ENCODE results near the gene DCTD. TPM values are rescaled to one million over a fixed set of nuclear protein-coding genes. Genes with fewer than 3 reads are reported as not detected.

DCTD gene
- total RNA-seq, 2 experiments from 2014 or later = 65.1 to 69.9 TPM

DNA sequence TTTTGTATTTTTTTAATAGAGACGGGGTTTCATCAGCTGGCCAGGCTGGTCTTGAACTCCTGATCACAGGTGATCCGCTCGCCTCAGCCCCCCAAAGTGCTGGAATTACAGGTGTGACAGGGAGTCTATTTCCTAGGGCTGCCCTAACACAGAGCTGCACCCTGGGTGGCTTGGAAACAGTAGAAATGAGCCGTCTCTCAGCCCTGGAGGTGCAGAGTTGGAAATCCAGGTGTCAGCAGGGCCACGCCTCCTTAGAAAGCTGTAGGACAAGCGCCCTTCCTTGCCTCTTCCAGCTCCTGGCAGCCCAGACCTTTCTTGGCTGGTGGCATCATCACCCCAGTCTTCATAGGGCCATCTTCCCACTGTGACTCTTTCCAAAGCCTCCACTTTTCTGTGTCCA is 71.6 kb downstream of the DCTD start:
- POLR2A ChIA-PET = no interaction called here
- no peak overlapping the region for H3K27ac Mint-ChIP-seq
- H3K9me3 Mint-ChIP-seq = no peaks in the 10 kb centered on the region
- ATAC-seq (ENCODE audit: low read depth) (no peak), DNase-seq (no peak)
- peaks cover 3% of the 10 kb centered on the region for H3K27me3 Mint-ChIP-seq
- H3K4me1 Mint-ChIP-seq = no peaks in the 10 kb centered on the region
- no peaks in the 10 kb centered on the region for H3K36me3 Mint-ChIP-seq
- H3K4me3 Mint-ChIP-seq = no peak overlapping the region

DNA sequence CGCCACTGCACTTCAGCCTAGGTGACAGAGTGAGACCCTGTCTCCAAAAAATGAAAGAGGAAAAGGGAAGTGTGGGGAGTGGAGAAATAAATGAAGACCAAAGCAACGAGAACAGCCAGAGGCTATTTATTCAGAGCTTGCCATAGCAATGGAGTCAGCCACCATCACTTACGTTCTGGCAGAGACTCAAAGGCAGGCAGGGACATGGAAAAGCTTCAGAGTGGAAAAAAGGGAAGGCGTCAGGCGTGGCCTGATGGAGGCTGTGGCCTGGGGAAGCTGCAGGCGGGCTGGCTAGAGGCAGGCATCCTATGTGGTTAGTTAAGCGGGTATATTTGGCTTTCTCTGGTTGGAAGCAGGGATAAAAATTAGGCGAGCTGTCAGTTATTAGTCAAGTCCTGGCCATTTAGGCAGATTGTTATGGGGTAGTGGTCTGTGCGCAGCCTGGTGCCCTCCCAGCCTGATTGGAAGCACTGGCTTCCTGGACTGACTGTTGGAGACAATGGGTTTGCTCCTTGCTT is 73.3 kb downstream of the DCTD start:
- Mint-ChIP-seq H3K9me3 (no peaks in the 10 kb centered on the region), H3K4me1 (no peaks in the 10 kb centered on the region), H3K4me3 (no peak overlapping the region), H3K27me3 (peaks cover 3% of the 10 kb centered on the region), H3K27ac (no peak overlapping the region), H3K36me3 (no peaks in the 10 kb centered on the region)
- POLR2A ChIA-PET = no interaction called here
- no peak for DNase-seq
- no peak for ATAC-seq (ENCODE audit: low read depth)

DNA sequence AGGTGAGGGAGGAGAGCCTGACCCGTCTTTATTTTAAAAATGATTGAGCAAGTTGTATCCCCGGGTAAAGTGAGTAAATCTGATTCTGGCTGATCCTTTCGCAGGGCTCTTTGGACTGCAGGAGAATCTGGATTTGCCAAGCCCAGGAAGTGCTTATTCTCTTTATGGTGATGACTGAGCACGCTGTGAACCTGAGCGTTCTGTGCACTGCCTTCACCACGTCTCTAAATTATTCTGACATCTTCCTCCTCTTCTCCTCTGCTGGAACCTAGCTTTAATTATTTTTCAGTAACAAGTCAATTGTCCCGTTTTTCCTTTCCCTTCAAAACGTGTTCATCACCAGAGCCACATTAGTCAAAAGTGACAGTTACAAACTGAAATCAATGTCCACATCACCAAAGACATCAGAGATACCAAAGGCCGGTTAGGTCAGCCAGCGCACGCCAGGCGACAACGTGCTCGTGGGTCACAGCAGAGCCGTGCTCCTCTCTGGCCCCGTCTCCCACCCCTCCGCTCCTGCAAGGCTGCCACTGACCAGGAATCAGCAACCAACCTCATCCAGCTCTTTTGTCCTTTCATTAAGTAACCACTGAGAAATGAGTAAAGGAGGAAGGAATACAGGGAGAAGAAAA is 74.3 kb downstream of the DCTD start:
- Mint-ChIP-seq H3K4me1 (no peaks in the 10 kb centered on the region), H3K36me3 (no peaks in the 10 kb centered on the region), H3K9me3 (no peaks in the 10 kb centered on the region), H3K4me3 (no peak overlapping the region), H3K27ac (no peak overlapping the region), H3K27me3 (peaks cover 3% of the 10 kb centered on the region)
- no peak for DNase-seq
- no peak for ATAC-seq (ENCODE audit: low read depth)
- POLR2A ChIA-PET = no interaction called here

DNA sequence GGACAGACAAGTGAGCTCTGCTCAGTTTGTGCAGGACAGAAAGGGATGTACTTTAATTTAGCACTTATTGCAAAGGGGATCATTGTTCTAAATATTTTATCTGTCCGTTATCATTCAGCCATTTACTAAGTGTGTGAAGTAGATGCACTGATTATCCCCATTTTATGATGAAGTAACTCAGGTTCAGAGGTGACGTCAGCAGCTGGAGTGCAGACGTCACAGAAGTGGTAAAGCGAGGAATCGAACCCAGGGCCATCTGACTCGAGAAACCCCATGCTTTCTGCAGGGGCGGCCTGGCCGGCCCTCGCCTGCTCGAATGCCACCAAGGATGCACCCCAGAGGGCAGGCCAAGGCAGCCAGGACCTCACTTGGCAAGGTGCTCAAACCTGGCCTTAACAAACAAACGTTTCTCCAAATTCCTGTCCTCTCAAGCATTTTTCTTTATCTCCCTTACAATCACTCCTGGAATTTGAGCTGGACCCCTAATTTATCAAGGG is 75.0 kb downstream of the DCTD start:
- Mint-ChIP-seq H3K36me3 (no peaks in the 10 kb centered on the region), H3K4me1 (no peaks in the 10 kb centered on the region), H3K4me3 (no peak overlapping the region), H3K27ac (no peak overlapping the region), H3K9me3 (no peaks in the 10 kb centered on the region), H3K27me3 (peaks cover 3% of the 10 kb centered on the region)
- no peak for DNase-seq
- POLR2A ChIA-PET = no interaction called here
- ATAC-seq (ENCODE audit: low read depth) = no peak

DNA sequence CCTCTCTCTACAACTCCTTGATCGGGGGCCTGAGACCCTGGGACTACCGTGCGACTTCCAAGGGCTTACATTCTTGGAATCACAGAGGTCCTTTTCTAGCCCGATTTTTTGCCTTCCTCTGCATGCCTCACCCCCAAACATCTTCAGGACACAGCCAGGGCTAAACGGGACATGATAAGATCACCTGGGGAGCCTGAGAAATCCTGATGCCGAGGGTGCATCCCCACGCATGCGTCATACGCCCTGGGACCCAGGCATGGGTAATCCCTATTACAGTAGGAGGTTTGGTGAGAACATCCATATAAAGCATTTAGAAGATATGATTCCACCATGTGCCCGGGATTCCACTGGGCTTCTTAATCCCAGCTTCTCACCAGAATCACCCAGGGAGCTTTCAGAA is 77.1 kb downstream of the DCTD start:
- ATAC-seq (ENCODE audit: low read depth) = no peak
- H3K36me3 Mint-ChIP-seq = no peaks in the 10 kb centered on the region
- H3K27ac Mint-ChIP-seq = no peak overlapping the region
- H3K4me3 Mint-ChIP-seq = no peak overlapping the region
- no peaks in the 10 kb centered on the region for H3K9me3 Mint-ChIP-seq
- H3K4me1 Mint-ChIP-seq = peaks cover 8% of the 10 kb centered on the region
- no peak for DNase-seq
- H3K27me3 Mint-ChIP-seq = peaks cover 7% of the 10 kb centered on the region
- POLR2A ChIA-PET = no interaction called here

Other genes with a start within 250 kb of the DCTD start
- 1 to 10 TPM in 1 of 2 experiments, under 1 TPM in 1; 0.91 to 1.2 TPM for gene WWC2, start 181.9 kb upstream of the DCTD start, total RNA-seq